Loucy (cell line): ENCODE data around the gene RAF1.

Experiments
- CTCF ChIP-seq: fragments of 200-600 bp; sonication (generic); conservative IDR thresholded peaks from 2 replicates; pipeline ENCODE4 v1.5.1; 2014; ENCODE audit warnings: mild to moderate bottlenecking, antibody characterized with exemption, low read length
- EZH2phosphoT487 ChIP-seq: fragments of 200-600 bp; IDR thresholded peaks from 2 replicates; pipeline ENCODE4 v1.6.1; 2018; ENCODE audit warnings: antibody characterized with exemption, mild to moderate bottlenecking, moderate library complexity, borderline replicate concordance

DNA sequence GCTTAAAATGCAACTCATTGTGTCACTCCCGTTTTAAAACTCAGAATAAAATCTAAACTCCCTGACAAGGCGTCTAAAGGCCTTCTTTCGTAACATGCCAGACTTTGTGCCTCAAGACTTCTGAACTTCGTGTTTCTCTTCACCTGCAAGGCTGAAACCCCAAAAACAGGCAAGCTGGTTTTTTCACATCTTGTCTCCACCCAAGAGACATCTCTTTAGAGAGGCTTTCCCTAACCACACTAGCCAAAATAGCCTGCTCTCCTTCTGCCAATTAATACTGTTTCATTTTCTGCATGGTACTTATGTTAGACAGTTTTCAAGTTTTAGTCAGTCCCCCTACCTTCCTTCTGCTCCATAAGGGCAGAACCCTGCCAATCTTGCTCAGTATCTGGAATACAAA lies 41.6 kb downstream of the RAF1 start:
- TF ChIP-seq CTCF = no peak
- no peak for TF ChIP-seq EZH2phosphoT487
